Immature natural killer cell (primary cell): ENCODE results near the gene MED29. TPM values are rescaled to one million over a fixed set of nuclear protein-coding genes. Genes with fewer than 3 reads are reported as not detected.
A peak's percentile ranks its signal among the peaks of the same experiment; 100 is the strongest.

ENCODE experiments used
- DNase-seq, 3 donors: peaks; one replicate each; pipeline ENCODE4 v3.0.0; 2022; ENCODE audit warnings: mixed read lengths in 1 of 3
- H3K27ac Mint-ChIP-seq, 6 donors: one replicate each; pipeline ENCODE4 v1.8.0; 2020; ENCODE audit warnings: mixed read lengths in 6 of 6, mild to moderate bottlenecking in 5 of 6, inconsistent platforms in 4 of 6, moderate library complexity in 3 of 6
- H3K27me3 Mint-ChIP-seq, 3 donors: one replicate each; pipeline ENCODE4 v1.8.0; 2020 to 2021; ENCODE audit warnings: low read depth in 3 of 3, mild to moderate bottlenecking in 3 of 3, mixed read lengths in 3 of 3, moderate library complexity in 3 of 3, inconsistent platforms in 1 of 3
- H3K36me3 Mint-ChIP-seq, 3 donors: one replicate each; pipeline ENCODE4 v1.8.0; 2020; ENCODE audit warnings: mixed read lengths in 3 of 3, inconsistent platforms in 2 of 3, mild to moderate bottlenecking in 2 of 3
- H3K4me1 Mint-ChIP-seq, 2 donors: one replicate each; pipeline ENCODE4 v1.8.0; 2020; ENCODE audit warnings: inconsistent platforms in 2 of 2, mild to moderate bottlenecking in 2 of 2, mixed read lengths in 2 of 2, moderate library complexity in 1 of 2
- H3K4me3 Mint-ChIP-seq, 5 donors: one replicate each; pipeline ENCODE4 v1.8.0; 2020; ENCODE audit warnings: mild to moderate bottlenecking in 5 of 5, mixed read lengths in 5 of 5, inconsistent platforms in 3 of 5, moderate library complexity in 3 of 5
- H3K9me3 Mint-ChIP-seq, 6 donors: one replicate each; pipeline ENCODE4 v1.8.0; 2020; ENCODE audit warnings: mild to moderate bottlenecking in 6 of 6, mixed read lengths in 6 of 6, inconsistent platforms in 4 of 6, moderate library complexity in 3 of 6
- polyA plus RNA-seq, 3 donors: library from polyadenylated mRNA; unstranded; fragments of 300-500 nt; fragmentation: Illumina TruSeq; gene quantifications; one replicate each; pipeline ENCODE4 v1.2.3, GENCODE V29; 2021

MED29 gene
- polyA plus RNA-seq, 3 donors from 2014 or later: 41.6 to 64.7 (median 41.8) TPM

DNA sequence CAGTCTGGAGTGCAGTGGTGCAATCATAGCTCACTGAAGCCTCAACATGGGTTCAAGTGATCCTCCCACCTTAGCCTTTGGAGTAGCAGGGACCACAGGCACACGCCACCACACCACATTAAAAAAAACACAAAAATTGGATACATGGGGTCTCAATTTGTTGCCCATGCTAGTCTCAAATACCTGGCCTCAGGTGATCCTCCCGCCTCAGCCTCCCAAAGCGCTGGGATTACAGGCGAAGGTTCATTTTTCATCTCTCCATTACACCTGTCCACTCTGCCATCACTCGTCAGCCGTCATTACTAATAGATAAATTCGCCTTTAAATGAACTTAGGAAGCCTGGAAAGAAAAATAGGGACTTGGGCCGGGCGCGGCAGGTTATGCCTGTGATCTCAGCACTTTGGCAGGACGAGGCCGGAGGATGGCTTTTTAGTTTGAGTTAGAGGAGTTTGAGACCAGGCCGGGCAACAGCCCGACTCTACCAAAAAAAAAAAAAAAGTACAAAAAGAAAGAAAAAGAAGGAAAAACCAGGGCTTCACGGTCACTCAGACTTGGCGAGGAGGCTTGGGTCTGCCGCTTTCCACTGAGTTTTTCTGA is 53.5 kb downstream of the MED29 start:
- H3K27ac Mint-ChIP-seq: peak overlapping the region; percentile 99 to 100 (median 100)
- H3K9me3 Mint-ChIP-seq: no peaks in the 10 kb centered on the region
- peak overlapping the region; percentile 93 to 100 (median 99) for H3K4me3 Mint-ChIP-seq
- DNase-seq: no peak
- H3K27me3 Mint-ChIP-seq: peaks cover 0 to 9% (median 5%) of the 10 kb centered on the region in 3 donors
- peaks cover 3 to 5% (median 3%) of the 10 kb centered on the region in 3 donors for H3K36me3 Mint-ChIP-seq
- H3K4me1 Mint-ChIP-seq: peaks cover 52% of the 10 kb centered on the region in 2 donors

DNA sequence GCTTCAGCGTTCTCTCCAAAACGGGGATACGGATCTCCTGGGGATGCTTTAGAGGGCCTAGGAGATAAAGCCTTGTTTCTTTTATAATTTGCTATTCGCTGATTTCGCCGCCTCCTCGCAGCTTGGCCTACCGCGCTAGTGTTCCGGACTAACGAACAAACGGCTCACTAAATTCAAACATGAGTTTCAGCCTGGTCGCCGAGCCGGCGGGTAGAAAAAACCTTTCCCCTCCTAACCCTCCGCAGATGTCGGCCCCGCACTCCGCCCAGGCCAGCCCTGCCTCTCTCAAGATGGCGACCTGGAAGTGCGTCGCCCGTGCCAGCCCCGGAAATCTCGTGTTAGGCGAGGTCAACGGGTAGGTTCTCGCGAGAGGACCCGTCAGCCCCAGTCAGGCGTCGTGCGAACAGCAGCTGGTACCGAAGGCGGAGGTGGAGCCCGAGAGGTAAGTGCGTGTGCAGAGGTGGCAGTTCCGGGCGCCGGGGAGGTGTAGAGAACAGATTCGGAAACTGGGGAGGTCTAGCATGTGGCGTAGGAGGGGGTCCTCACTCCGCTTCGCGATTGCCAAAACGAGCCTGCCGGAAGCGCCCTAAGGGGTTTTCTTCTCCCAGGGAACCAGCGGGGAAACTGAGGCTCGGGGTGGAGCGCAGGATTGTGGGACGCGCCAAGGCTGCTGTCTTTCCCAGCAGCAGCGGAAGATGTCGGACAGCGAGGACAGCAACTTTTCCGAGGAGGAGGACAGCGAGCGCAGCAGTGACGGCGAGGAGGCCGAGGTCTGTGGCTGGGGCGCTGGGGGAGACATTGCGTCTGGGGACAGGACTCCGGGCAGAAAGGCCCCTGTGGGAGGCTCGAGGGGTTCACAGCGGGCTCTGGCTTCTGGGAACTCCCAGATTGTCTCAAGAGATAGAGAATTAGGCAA is 54.3 kb downstream of the MED29 start, which contains the start of gene SUPT5H:
Gene SUPT5H, plus strand, starts transcription at position 387 of the 916 bp plus-strand sequence. Its CDS starts 309 bp downstream, at position 696.
- Mint-ChIP-seq H3K9me3 (no peaks in the 10 kb centered on the region), H3K27ac (peak within 1 kb of the TSS; percentile 99 to 100 (median 100)), H3K36me3 (peaks cover 3 to 5% (median 3%) of the 10 kb centered on the region in 3 donors), H3K27me3 (peaks cover 0 to 9% (median 5%) of the 10 kb centered on the region in 3 donors), H3K4me1 (peaks cover 58 to 59% of the 10 kb centered on the region in 2 donors), H3K4me3 (peak within 1 kb of the TSS; percentile 93 to 100 (median 99))
- DNase-seq: peak; percentile 97 to 99 (median 98)

DNA sequence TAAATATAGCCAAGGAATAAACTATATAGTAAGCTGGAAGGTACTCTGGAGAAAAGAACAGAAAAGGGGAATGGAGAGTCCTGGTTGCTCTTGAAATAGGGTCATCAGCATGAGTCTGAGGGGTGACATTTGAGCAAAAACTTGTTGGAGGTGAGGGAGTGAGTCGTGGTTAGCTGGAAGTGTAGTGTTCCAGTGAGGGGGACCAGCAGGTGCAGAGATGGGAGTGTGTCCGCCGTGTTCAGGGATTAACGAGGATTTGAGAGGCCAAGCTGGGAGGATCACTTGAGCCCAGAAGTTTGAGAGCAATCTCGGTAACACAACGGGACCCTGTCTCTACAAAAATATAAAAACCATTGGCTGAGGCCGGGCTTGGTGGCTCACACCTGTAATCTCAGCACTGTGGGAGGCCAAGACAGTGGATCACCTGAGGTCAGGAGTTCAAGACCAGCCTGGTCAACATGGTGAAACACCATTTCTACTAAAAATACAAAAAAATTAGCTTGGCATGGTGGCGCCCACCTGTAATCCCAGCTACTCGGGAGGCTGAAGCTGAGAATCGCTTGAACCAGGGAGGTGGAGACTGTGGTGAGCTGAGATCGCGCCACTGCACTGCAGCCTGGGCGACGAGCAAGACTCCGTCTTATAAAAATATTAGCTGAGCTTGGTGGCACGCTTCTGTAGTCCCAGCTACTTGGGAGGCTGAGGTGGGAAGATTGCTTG is 55.3 kb downstream of the MED29 start:
- Mint-ChIP-seq H3K4me1 (peaks cover 63 to 64% of the 10 kb centered on the region in 2 donors), H3K4me3 (peak overlapping the region; percentile 93 to 100 (median 99)), H3K27ac (peak overlapping the region; percentile 99 to 100 (median 100)), H3K36me3 (peaks cover 3 to 5% (median 3%) of the 10 kb centered on the region in 3 donors), H3K9me3 (no peaks in the 10 kb centered on the region), H3K27me3 (peaks cover 0 to 9% (median 5%) of the 10 kb centered on the region in 3 donors)
- no peak for DNase-seq

- peaks cover 78 to 82% of the 10 kb centered on the region in 2 donors for H3K4me1 Mint-ChIP-seq
- H3K4me3 Mint-ChIP-seq: peak overlapping the region; percentile 1 to 71 (median 40)
- H3K36me3 Mint-ChIP-seq: peaks cover 9 to 18% (median 17%) of the 10 kb centered on the region in 3 donors
- no peak for DNase-seq
- H3K9me3 Mint-ChIP-seq: no peaks in the 10 kb centered on the region
- peak overlapping the region; percentile 55 to 100 (median 88) for H3K27ac Mint-ChIP-seq
- H3K27me3 Mint-ChIP-seq: peaks cover 0 to 12% (median 9%) of the 10 kb centered on the region in 3 donors
Observed at GRCh38 chr19:39448271-39448670, 57.1 kb downstream of the MED29 start.

DNA sequence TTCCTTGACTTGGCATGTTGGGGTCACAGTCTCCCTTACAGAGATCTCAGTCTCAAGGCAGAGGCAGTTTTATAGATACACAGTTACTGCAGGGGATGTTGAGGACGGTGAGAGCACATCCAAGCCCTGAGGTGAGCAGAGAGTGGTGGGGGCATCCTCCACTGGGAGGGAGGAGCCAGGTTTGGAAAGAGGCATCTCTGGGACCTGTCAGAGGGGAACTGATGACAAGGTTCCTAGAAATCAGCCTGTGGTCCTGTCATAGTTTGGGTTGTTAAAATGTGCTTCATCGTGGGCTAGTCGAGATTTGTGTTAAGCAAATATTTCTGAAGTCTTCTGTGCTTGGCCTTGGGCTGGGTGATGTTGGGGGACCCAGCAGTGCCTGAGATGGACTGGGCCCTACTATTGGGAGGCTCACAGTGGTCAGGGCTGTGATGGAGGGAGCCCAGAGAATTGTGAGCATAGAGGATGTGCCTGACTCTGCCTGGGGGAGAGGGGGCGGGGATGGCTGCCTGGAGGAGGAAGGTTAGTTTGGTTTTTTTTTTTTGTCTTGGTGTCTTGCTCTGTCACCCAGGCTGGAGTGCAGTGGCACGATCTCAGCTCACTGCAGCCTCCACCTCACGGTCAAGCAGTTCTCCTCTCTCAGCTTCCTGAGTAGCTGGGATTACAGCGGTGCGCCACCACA is 58.1 kb downstream of the MED29 start:
- H3K4me3 Mint-ChIP-seq: peak overlapping the region in 3 of 5 donors; percentile 2 to 27 (median 13)
- no peak for DNase-seq
- peaks cover 77 to 89% of the 10 kb centered on the region in 2 donors for H3K4me1 Mint-ChIP-seq
- H3K27ac Mint-ChIP-seq: peak overlapping the region; percentile 42 to 100 (median 84)
- peaks cover 0 to 15% (median 9%) of the 10 kb centered on the region in 3 donors for H3K27me3 Mint-ChIP-seq
- H3K36me3 Mint-ChIP-seq: peaks cover 9 to 22% (median 18%) of the 10 kb centered on the region in 3 donors
- H3K9me3 Mint-ChIP-seq: no peaks in the 10 kb centered on the region

Other genes starting within 250 kb of the MED29 start
- gene NCCRP1, start 194.4 kb upstream of the MED29 start, polyA plus RNA-seq: not detected
- gene SYCN, start 187.1 kb upstream of the MED29 start, polyA plus RNA-seq: not detected
- not detected for gene IFNL3, start 146.4 kb upstream of the MED29 start, polyA plus RNA-seq
- under 1 TPM in 1 of 3 donors, not detected in 2; 0.45 TPM for gene IFNL4, start 142.5 kb upstream of the MED29 start, polyA plus RNA-seq
- gene IFNL2, start 123.0 kb upstream of the MED29 start, polyA plus RNA-seq: not detected
- gene IFNL1, start 95.0 kb upstream of the MED29 start, polyA plus RNA-seq: 1 to 10 TPM; 2.2 to 4.8 (median 2.3) TPM
- gene LRFN1, start 70.5 kb upstream of the MED29 start, polyA plus RNA-seq: 10 to 100 TPM in 1 of 3 donors, 1 to 10 TPM in 2; 4.8 to 16.0 (median 5.4) TPM
- gene GMFG, start 55.3 kb upstream of the MED29 start, polyA plus RNA-seq: 1,000 to 10,000 TPM in 2 of 3 donors, 100 to 1,000 TPM in 1; 990 to 1,609 (median 1,254) TPM
- 10 to 100 TPM in 1 of 3 donors, 1 to 10 TPM in 2; 2.9 to 17.8 (median 3.9) TPM for gene SAMD4B, start 49.0 kb upstream of the MED29 start, polyA plus RNA-seq
- gene PAF1, start 272 bp upstream of the MED29 start, polyA plus RNA-seq: 10 to 100 TPM; 18.9 to 48.1 (median 31.6) TPM
- 100 to 1,000 TPM; 305 to 745 (median 318) TPM for gene ZFP36, start 15.5 kb downstream of the MED29 start, polyA plus RNA-seq
- gene PLEKHG2, start 21.3 kb downstream of the MED29 start, polyA plus RNA-seq: 1 to 10 TPM in 2 of 3 donors, not detected in 1; 3.7 to 4.3 TPM
- 1,000 to 10,000 TPM in 1 of 3 donors, 100 to 1,000 TPM in 2; 733 to 1,627 (median 903) TPM for gene RPS16, start 44.6 kb downstream of the MED29 start, polyA plus RNA-seq
- gene SUPT5H, start 54.2 kb downstream of the MED29 start, polyA plus RNA-seq: 100 to 1,000 TPM in 1 of 3 donors, 10 to 100 TPM in 2; 30.5 to 114 (median 67.0) TPM
- 10 to 100 TPM; 50.4 to 65.2 (median 58.6) TPM for gene TIMM50, start 89.5 kb downstream of the MED29 start, polyA plus RNA-seq
- not detected for gene DLL3, start 107.6 kb downstream of the MED29 start, polyA plus RNA-seq
- not detected for gene SELENOV, start 123.8 kb downstream of the MED29 start, polyA plus RNA-seq
- gene EID2B, start 141.5 kb downstream of the MED29 start, polyA plus RNA-seq: 1 to 10 TPM; 5.4 to 6.9 (median 5.7) TPM
- 10 to 100 TPM; 22.1 to 24.9 (median 22.6) TPM for gene EID2, start 148.8 kb downstream of the MED29 start, polyA plus RNA-seq
- gene LGALS13, start 211.1 kb downstream of the MED29 start, polyA plus RNA-seq: not detected